OCI-LY7 (cell line): ENCODE measurements around the gene BTBD7. TPM values are rescaled to one million over a fixed set of nuclear protein-coding genes. Genes with fewer than 3 reads are reported as not detected.
A peak's percentile ranks its signal among the peaks of the same experiment; 100 is the strongest.

Experiments
- BruUV-seq: library from RNA; stranded (reverse); fragments of 400-500 nt; replicated peaks from 2 replicates; lab custom pipeline; 2021; lab: Mats Ljungman, UMichigan
- CTCF ChIA-PET: fragments of 300-600 bp; sonication (Branson Sonifier 250); formaldehyde crosslinking; loops from one replicate; lab custom pipeline; 2022; ENCODE audit warnings: antibody characterized with exemption; ENCODE audit not compliant: unreplicated experiment; lab: Charles Lee
- POLR2A ChIA-PET: fragments of 300-600 bp; sonication (Branson Sonifier 250); formaldehyde crosslinking; loops from one replicate; lab custom pipeline; 2022; ENCODE audit warnings: antibody characterized with exemption; lab: Charles Lee
- DNase-seq: peaks from one replicate; pipeline ENCODE4 v3.0.0-alpha.2; 2015; ENCODE audit warnings: low spot score
- H2AFZ ChIP-seq: fragments of 200-600 bp; sonication (generic), shearing (Covaris generic); 2 replicates; pipeline ENCODE4 v1.6.1; 2014; ENCODE audit warnings: mild to moderate bottlenecking, antibody characterized with exemption, low read length, moderate library complexity
- H3K27ac ChIP-seq: fragments of 200-600 bp; sonication (generic); 2 replicates; pipeline ENCODE4 v1.5.1; 2014; ENCODE audit warnings: mixed run types, low read depth, mild to moderate bottlenecking, moderate library complexity, low read length, inconsistent platforms; ENCODE audit not compliant: poor library complexity, severe bottlenecking
- H3K36me3 ChIP-seq: fragments of 200-600 bp; sonication (generic); 2 replicates; pipeline ENCODE4 v1.6.1; 2014; ENCODE audit warnings: mild to moderate bottlenecking, antibody characterized with exemption, low read length, moderate library complexity, mixed read lengths; ENCODE audit not compliant: insufficient read depth
- H3K4me1 ChIP-seq: fragments of 200-600 bp; sonication (generic); 2 replicates; pipeline ENCODE4 v1.5.1; 2014; ENCODE audit warnings: mild to moderate bottlenecking, low read length; ENCODE audit not compliant: insufficient read depth, poor library complexity, severe bottlenecking
- H3K4me2 ChIP-seq: fragments of 200-600 bp; sonication (generic); 2 replicates; pipeline ENCODE4 v1.6.1; 2014; ENCODE audit warnings: mild to moderate bottlenecking, low read length
- H3K4me3 ChIP-seq: fragments of 200-600 bp; sonication (generic); 2 replicates; pipeline ENCODE4 v1.5.1; 2014; ENCODE audit warnings: mild to moderate bottlenecking, low read depth, low read length; ENCODE audit not compliant: poor library complexity, severe bottlenecking
- H3K79me2 ChIP-seq: fragments of 200-600 bp; sonication (generic); 2 replicates; pipeline ENCODE4 v1.6.1; 2016; ENCODE audit warnings: low read depth, mild to moderate bottlenecking, low read length, moderate library complexity, mixed read lengths; ENCODE audit not compliant: insufficient read depth
- H3K9me2 ChIP-seq: fragments of 200-600 bp; sonication (generic); 2 replicates; pipeline ENCODE4 v1.6.1; 2016; ENCODE audit warnings: mild to moderate bottlenecking, low read length, mixed read lengths; ENCODE audit not compliant: insufficient read depth
- H3K9me3 ChIP-seq: fragments of 200-600 bp; sonication (generic); 2 replicates; pipeline ENCODE4 v1.6.1; 2014; ENCODE audit warnings: mild to moderate bottlenecking, mixed run types, low read length, mixed read lengths
- H4K20me1 ChIP-seq: fragments of 200-600 bp; sonication (generic); 2 replicates; pipeline ENCODE4 v1.6.1; 2014; ENCODE audit warnings: mild to moderate bottlenecking, antibody characterized with exemption, low read length, moderate library complexity, mixed read lengths; ENCODE audit not compliant: insufficient read depth
- EZH2phosphoT487 ChIP-seq: fragments of 200-600 bp; sonication (generic); IDR thresholded peaks from 2 replicates; pipeline ENCODE4 v1.6.1; 2018; ENCODE audit warnings: low read depth, borderline replicate concordance, mild to moderate bottlenecking, mixed run types, antibody characterized with exemption, low read length, moderate library complexity, mixed read lengths
- intact Hi-C: fragments of 100-400 bp; cut with micrococcal nuclease; formaldehyde crosslinking; loops from one replicate; pipeline ENCODE4 v1.10.0; 2022; ENCODE audit not compliant: unreplicated experiment
- total RNA-seq, 2 experiments: library from RNA; depleted of rRNA in 1 of 2; stranded (reverse); fragments of >200 nt in 1 of 2; shearing (Covaris generic) in 1 of 2; gene quantifications; 2 replicates each; pipeline ENCODE4 v1.2.3, GENCODE V29; 2014 to 2022
- TF ChIP-seq, protein P1 (sequence below): fragments of 200-600 bp; sonication (generic); conservative IDR thresholded peaks from 2 replicates; pipeline ENCODE4 v1.5.1; 2014; ENCODE audit warnings: mild to moderate bottlenecking, antibody characterized with exemption, low read length, moderate library complexity, mixed read lengths

The BTBD7 gene
- total RNA-seq, 2 experiments from 2014 or later, result 9.7 to 19.6 TPM

DNA sequence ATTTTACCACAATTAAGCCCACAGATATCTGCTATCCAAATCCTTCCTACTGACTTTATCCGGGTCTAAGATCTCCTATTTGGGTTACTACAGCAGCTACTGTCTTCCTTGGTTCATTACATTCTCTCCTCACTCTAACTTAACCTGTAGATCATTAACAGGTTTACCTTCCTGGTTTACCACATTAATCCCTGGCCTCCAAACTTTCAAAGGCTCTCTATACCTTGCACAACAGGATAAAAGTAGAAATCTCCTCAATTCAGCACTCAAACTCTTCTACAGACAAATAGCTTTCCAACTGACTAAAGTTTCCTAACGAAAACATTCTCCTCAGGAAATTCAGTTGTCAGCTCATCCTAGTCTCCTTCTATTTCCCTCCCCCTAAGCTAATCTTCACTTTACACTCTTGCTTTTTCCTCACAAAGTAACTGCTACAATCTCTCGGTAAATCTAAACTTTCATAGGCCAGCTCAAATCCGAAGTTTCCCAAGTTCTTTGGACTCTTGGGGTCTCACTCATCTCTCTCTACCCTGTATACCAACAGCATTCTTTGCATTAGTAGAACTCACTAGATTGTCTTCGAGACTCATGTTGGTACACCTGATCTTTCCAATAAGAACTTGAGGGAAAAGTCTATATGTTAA, 2.7 kb downstream of the BTBD7 start:
- CTCF ChIA-PET, result no interaction called here
- Histone ChIP-seq H4K20me1 (peaks cover 21% of the 10 kb centered on the region), H3K9me3 (0 out of 2 replicates have a peak, but pooled peaks cover 2% of the 10 kb centered on the region), H3K4me3 (no peak overlapping the region), H3K4me2 (peak overlapping the region; percentile 78), H3K27ac (no peak overlapping the region), H2AFZ (no peak overlapping the region), H3K4me1 (peaks cover 34% of the 10 kb centered on the region), H3K36me3 (0 out of 2 replicates have a peak, but pooled peaks cover 3% of the 10 kb centered on the region), H3K79me2 (peaks cover 84% of the 10 kb centered on the region), H3K9me2 (no peaks in the 10 kb centered on the region)
- TF ChIP-seq, protein P1, sequence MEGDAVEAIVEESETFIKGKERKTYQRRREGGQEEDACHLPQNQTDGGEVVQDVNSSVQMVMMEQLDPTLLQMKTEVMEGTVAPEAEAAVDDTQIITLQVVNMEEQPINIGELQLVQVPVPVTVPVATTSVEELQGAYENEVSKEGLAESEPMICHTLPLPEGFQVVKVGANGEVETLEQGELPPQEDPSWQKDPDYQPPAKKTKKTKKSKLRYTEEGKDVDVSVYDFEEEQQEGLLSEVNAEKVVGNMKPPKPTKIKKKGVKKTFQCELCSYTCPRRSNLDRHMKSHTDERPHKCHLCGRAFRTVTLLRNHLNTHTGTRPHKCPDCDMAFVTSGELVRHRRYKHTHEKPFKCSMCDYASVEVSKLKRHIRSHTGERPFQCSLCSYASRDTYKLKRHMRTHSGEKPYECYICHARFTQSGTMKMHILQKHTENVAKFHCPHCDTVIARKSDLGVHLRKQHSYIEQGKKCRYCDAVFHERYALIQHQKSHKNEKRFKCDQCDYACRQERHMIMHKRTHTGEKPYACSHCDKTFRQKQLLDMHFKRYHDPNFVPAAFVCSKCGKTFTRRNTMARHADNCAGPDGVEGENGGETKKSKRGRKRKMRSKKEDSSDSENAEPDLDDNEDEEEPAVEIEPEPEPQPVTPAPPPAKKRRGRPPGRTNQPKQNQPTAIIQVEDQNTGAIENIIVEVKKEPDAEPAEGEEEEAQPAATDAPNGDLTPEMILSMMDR, result no peak
- no peak for TF ChIP-seq EZH2phosphoT487
- POLR2A ChIA-PET, result interaction anchor here (0.8 kb wide), 1 partner anchor 21 kb away, joined by 6 read pairs; no protein-coding TSS in a partner anchor
- BruUV-seq, result TSS peak; percentile 37
- intact Hi-C loops, result loop anchor here (10.0 kb wide), 1 partner anchor 215 kb away; the partner anchor contains the start of gene ITPK1
- no peak for DNase-seq

DNA sequence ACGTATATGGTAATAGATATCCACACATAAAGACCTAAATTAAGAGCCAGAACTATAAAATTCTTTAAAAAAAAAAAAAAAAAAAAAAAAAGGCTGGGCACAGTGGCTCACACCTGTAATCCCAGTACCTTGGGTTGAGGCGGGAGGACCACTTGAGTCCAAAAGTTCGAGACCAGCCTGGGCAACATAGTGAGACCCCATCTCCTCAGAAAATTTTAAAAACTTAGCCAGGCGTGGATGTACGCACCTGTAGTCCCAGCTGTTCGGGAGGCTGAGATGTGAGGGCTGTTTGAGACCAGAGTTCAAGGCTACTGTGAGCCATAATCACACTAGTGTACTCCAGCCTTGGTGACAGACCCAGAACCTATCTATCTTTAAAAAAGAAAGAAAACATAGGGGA, 4.3 kb downstream of the BTBD7 start:
- BruUV-seq, result no TSS peak

More for the DNA sequence above, 4.3 kb downstream of the BTBD7 start:
- H2AFZ ChIP-seq, result no peak overlapping the region
- no peak overlapping the region for H3K4me2 ChIP-seq
- no peak overlapping the region for H3K27ac ChIP-seq
- intact Hi-C loops, result no loop called here
- peaks cover 23% of the 10 kb centered on the region for H3K4me1 ChIP-seq
- peaks cover 21% of the 10 kb centered on the region for H4K20me1 ChIP-seq
- H3K36me3 ChIP-seq, result peaks cover 14% of the 10 kb centered on the region
- no peaks in the 10 kb centered on the region for H3K9me2 ChIP-seq
- ChIA-PET CTCF (no interaction called here), POLR2A (no interaction called here)
- H3K9me3 ChIP-seq, result no peaks in the 10 kb centered on the region
- no peak for DNase-seq
- TF ChIP-seq EZH2phosphoT487, result no peak
- TF ChIP-seq, protein P1, result no peak
- peaks cover 84% of the 10 kb centered on the region for H3K79me2 ChIP-seq
- H3K4me3 ChIP-seq, result no peak overlapping the region
